ENCODE results near the gene SNN.

SNN gene

GRCh38 chr16:11687601-11688519, 19.6 kb downstream of the SNN start:
- H3K4me3 ChIP-seq (ENCODE audit: low read depth, low read length) = no peak overlapping the region
- TF ChIP-seq CTCF (conservative IDR thresholded peaks at IDR 0.05; ENCODE audit: low read depth, low read length) = no peak
- DNase-seq (ENCODE audit: low read depth) = no peak

- no peak for DNase-seq (ENCODE audit: low read depth)
- no peak for TF ChIP-seq CTCF (conservative IDR thresholded peaks at IDR 0.05; ENCODE audit: low read depth, low read length)
Observed at GRCh38 chr16:11688520-11688886, 20.2 kb downstream of the SNN start.

GRCh38 chr16:11689031-11689840, 21.0 kb downstream of the SNN start:
- peak; percentile 36 for DNase-seq (ENCODE audit: low read depth)
- no peak overlapping the region for H3K4me3 ChIP-seq (ENCODE audit: low read depth, low read length)
- no peak for TF ChIP-seq CTCF (conservative IDR thresholded peaks at IDR 0.05; ENCODE audit: low read depth, low read length)

More at GRCh38 chr16:11688520-11688886, 20.2 kb downstream of the SNN start:
- H3K4me3 ChIP-seq (ENCODE audit: low read depth, low read length) = no peak overlapping the region

- no peak overlapping the region for H3K4me3 ChIP-seq (ENCODE audit: low read depth, low read length)
- TF ChIP-seq CTCF (conservative IDR thresholded peaks at IDR 0.05; ENCODE audit: low read depth, low read length) = no peak
- DNase-seq (ENCODE audit: low read depth) = no peak
Observed at GRCh38 chr16:11691235-11691634, 23.0 kb downstream of the SNN start.

GRCh38 chr16:11691771-11692170, 23.5 kb downstream of the SNN start:
- no peak for TF ChIP-seq CTCF (conservative IDR thresholded peaks at IDR 0.05; ENCODE audit: low read depth, low read length)
- no peak for DNase-seq (ENCODE audit: low read depth)
- no peak overlapping the region for H3K4me3 ChIP-seq (ENCODE audit: low read depth, low read length)

DNA sequence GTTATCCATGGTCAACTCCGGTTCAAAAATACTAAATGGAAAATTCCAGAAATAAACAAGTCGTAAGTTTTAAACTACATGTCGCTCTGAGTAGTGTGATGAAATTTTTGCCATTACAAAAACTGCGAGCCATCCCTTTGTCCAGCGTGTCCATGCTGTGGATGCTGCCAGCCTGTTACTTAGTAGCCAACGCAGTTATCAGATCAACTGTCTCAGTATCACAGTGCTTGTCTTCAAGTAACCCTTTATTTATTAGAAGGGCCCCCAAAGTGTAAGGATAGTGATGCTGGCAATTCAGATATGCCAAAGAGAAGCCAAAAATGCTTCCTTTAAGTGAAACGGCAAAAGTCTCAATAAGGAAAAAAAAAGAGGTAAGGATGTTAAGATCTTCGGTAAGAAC, 23.9 kb downstream of the SNN start:
- no peak for TF ChIP-seq CTCF (conservative IDR thresholded peaks at IDR 0.05; ENCODE audit: low read depth, low read length)
- no peak for DNase-seq (ENCODE audit: low read depth)
- no peak overlapping the region for H3K4me3 ChIP-seq (ENCODE audit: low read depth, low read length)

All from choroid plexus epithelial cell (primary cell).